ENCODE results near the gene CCL14. TPM values are rescaled to one million over a fixed set of nuclear protein-coding genes. Genes with fewer than 3 reads are reported as not detected.

Gene CCL14
- total RNA-seq, 1 experiment from 2014 or later: not detected

DNA sequence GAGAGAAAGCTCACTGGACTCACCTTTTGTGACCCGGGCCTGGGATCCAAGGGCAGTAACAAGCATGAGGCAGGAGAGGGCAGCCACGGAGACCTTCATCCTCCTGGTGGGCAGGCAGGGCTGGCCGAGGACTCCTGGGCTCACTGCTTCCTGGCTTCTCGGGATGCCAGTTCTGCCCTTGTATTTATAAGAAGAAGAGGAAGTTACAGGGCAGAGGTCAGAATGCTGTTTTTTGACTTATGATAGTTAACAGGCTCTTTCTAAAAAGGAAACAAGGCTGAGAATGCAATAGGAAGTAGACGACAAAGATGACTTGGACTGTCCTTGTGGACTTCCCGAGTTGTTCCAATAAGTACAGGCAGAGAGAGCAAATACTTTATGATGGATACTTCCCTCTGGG, 31.3 kb upstream of the CCL14 start, which contains the start of gene CCL23 (continued):
- TF ChIP-seq, protein P1, sequence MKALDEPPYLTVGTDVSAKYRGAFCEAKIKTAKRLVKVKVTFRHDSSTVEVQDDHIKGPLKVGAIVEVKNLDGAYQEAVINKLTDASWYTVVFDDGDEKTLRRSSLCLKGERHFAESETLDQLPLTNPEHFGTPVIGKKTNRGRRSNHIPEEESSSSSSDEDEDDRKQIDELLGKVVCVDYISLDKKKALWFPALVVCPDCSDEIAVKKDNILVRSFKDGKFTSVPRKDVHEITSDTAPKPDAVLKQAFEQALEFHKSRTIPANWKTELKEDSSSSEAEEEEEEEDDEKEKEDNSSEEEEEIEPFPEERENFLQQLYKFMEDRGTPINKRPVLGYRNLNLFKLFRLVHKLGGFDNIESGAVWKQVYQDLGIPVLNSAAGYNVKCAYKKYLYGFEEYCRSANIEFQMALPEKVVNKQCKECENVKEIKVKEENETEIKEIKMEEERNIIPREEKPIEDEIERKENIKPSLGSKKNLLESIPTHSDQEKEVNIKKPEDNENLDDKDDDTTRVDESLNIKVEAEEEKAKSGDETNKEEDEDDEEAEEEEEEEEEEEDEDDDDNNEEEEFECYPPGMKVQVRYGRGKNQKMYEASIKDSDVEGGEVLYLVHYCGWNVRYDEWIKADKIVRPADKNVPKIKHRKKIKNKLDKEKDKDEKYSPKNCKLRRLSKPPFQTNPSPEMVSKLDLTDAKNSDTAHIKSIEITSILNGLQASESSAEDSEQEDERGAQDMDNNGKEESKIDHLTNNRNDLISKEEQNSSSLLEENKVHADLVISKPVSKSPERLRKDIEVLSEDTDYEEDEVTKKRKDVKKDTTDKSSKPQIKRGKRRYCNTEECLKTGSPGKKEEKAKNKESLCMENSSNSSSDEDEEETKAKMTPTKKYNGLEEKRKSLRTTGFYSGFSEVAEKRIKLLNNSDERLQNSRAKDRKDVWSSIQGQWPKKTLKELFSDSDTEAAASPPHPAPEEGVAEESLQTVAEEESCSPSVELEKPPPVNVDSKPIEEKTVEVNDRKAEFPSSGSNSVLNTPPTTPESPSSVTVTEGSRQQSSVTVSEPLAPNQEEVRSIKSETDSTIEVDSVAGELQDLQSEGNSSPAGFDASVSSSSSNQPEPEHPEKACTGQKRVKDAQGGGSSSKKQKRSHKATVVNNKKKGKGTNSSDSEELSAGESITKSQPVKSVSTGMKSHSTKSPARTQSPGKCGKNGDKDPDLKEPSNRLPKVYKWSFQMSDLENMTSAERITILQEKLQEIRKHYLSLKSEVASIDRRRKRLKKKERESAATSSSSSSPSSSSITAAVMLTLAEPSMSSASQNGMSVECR (CRISPR knock-in tag; IDR thresholded peaks at IDR 0.05; ENCODE audit: borderline replicate concordance): no peak
- TF ChIP-seq, protein P2, sequence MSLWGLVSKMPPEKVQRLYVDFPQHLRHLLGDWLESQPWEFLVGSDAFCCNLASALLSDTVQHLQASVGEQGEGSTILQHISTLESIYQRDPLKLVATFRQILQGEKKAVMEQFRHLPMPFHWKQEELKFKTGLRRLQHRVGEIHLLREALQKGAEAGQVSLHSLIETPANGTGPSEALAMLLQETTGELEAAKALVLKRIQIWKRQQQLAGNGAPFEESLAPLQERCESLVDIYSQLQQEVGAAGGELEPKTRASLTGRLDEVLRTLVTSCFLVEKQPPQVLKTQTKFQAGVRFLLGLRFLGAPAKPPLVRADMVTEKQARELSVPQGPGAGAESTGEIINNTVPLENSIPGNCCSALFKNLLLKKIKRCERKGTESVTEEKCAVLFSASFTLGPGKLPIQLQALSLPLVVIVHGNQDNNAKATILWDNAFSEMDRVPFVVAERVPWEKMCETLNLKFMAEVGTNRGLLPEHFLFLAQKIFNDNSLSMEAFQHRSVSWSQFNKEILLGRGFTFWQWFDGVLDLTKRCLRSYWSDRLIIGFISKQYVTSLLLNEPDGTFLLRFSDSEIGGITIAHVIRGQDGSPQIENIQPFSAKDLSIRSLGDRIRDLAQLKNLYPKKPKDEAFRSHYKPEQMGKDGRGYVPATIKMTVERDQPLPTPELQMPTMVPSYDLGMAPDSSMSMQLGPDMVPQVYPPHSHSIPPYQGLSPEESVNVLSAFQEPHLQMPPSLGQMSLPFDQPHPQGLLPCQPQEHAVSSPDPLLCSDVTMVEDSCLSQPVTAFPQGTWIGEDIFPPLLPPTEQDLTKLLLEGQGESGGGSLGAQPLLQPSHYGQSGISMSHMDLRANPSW (CRISPR knock-in tag; conservative IDR thresholded peaks at IDR 0.05; ENCODE audit: low read depth): no peak
- no peak for TF ChIP-seq ESRRA (CRISPR knock-in tag; IDR thresholded peaks at IDR 0.05; ENCODE audit: borderline replicate concordance)
- no peak for TF ChIP-seq FOXP1 (CRISPR knock-in tag; IDR thresholded peaks at IDR 0.05; ENCODE audit: borderline replicate concordance)
- TF ChIP-seq OVOL2 (CRISPR knock-in tag; IDR thresholded peaks at IDR 0.05; ENCODE audit: borderline replicate concordance): no peak
- TF ChIP-seq, protein P3, sequence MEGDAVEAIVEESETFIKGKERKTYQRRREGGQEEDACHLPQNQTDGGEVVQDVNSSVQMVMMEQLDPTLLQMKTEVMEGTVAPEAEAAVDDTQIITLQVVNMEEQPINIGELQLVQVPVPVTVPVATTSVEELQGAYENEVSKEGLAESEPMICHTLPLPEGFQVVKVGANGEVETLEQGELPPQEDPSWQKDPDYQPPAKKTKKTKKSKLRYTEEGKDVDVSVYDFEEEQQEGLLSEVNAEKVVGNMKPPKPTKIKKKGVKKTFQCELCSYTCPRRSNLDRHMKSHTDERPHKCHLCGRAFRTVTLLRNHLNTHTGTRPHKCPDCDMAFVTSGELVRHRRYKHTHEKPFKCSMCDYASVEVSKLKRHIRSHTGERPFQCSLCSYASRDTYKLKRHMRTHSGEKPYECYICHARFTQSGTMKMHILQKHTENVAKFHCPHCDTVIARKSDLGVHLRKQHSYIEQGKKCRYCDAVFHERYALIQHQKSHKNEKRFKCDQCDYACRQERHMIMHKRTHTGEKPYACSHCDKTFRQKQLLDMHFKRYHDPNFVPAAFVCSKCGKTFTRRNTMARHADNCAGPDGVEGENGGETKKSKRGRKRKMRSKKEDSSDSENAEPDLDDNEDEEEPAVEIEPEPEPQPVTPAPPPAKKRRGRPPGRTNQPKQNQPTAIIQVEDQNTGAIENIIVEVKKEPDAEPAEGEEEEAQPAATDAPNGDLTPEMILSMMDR (IDR thresholded peaks at IDR 0.05): no peak
- TF ChIP-seq GRHL2 (CRISPR knock-in tag; IDR thresholded peaks at IDR 0.05; ENCODE audit: insufficient replicate concordance, severe bottlenecking): no peak
- no peak for TF ChIP-seq ZNF121 (CRISPR knock-in tag; IDR thresholded peaks at IDR 0.05)
- no peak for TF ChIP-seq SOX15 (CRISPR knock-in tag; IDR thresholded peaks at IDR 0.05)
- TF ChIP-seq, protein P4, sequence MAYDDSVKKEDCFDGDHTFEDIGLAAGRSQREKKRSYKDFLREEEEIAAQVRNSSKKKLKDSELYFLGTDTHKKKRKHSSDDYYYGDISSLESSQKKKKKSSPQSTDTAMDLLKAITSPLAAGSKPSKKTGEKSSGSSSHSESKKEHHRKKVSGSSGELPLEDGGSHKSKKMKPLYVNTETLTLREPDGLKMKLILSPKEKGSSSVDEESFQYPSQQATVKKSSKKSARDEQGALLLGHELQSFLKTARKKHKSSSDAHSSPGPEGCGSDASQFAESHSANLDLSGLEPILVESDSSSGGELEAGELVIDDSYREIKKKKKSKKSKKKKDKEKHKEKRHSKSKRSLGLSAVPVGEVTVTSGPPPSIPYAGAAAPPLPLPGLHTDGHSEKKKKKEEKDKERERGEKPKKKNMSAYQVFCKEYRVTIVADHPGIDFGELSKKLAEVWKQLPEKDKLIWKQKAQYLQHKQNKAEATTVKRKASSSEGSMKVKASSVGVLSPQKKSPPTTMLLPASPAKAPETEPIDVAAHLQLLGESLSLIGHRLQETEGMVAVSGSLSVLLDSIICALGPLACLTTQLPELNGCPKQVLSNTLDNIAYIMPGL (CRISPR knock-in tag; IDR thresholded peaks at IDR 0.05): no peak
- TF ChIP-seq, protein P5, sequence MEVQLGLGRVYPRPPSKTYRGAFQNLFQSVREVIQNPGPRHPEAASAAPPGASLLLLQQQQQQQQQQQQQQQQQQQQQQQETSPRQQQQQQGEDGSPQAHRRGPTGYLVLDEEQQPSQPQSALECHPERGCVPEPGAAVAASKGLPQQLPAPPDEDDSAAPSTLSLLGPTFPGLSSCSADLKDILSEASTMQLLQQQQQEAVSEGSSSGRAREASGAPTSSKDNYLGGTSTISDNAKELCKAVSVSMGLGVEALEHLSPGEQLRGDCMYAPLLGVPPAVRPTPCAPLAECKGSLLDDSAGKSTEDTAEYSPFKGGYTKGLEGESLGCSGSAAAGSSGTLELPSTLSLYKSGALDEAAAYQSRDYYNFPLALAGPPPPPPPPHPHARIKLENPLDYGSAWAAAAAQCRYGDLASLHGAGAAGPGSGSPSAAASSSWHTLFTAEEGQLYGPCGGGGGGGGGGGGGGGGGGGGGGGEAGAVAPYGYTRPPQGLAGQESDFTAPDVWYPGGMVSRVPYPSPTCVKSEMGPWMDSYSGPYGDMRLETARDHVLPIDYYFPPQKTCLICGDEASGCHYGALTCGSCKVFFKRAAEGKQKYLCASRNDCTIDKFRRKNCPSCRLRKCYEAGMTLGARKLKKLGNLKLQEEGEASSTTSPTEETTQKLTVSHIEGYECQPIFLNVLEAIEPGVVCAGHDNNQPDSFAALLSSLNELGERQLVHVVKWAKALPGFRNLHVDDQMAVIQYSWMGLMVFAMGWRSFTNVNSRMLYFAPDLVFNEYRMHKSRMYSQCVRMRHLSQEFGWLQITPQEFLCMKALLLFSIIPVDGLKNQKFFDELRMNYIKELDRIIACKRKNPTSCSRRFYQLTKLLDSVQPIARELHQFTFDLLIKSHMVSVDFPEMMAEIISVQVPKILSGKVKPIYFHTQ (CRISPR knock-in tag; IDR thresholded peaks at IDR 0.05): no peak
- TF ChIP-seq NFYB (CRISPR knock-in tag; conservative IDR thresholded peaks at IDR 0.05; ENCODE audit: low read depth): no peak
- no peak for TF ChIP-seq NFATC4 (CRISPR knock-in tag; IDR thresholded peaks at IDR 0.05)
- TF ChIP-seq TCF7 (CRISPR knock-in tag; IDR thresholded peaks at IDR 0.05; ENCODE audit: low read depth): no peak
- TF ChIP-seq, protein P6, sequence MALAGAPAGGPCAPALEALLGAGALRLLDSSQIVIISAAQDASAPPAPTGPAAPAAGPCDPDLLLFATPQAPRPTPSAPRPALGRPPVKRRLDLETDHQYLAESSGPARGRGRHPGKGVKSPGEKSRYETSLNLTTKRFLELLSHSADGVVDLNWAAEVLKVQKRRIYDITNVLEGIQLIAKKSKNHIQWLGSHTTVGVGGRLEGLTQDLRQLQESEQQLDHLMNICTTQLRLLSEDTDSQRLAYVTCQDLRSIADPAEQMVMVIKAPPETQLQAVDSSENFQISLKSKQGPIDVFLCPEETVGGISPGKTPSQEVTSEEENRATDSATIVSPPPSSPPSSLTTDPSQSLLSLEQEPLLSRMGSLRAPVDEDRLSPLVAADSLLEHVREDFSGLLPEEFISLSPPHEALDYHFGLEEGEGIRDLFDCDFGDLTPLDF (CRISPR knock-in tag; IDR thresholded peaks at IDR 0.05): no peak
- TF ChIP-seq, protein P7, sequence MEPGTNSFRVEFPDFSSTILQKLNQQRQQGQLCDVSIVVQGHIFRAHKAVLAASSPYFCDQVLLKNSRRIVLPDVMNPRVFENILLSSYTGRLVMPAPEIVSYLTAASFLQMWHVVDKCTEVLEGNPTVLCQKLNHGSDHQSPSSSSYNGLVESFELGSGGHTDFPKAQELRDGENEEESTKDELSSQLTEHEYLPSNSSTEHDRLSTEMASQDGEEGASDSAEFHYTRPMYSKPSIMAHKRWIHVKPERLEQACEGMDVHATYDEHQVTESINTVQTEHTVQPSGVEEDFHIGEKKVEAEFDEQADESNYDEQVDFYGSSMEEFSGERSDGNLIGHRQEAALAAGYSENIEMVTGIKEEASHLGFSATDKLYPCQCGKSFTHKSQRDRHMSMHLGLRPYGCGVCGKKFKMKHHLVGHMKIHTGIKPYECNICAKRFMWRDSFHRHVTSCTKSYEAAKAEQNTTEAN (CRISPR knock-in tag; IDR thresholded peaks at IDR 0.05): no peak
